SHP77 (cell line): ENCODE results near the gene CXXC5.
A peak's percentile ranks its signal among the peaks of the same experiment; 100 is the strongest.

ENCODE experiments used
- DNase-seq, 2 experiments: peaks; one replicate each; lab custom pipeline; 2025; lab: John Stamatoyannopoulos, UW

Gene CXXC5

DNA sequence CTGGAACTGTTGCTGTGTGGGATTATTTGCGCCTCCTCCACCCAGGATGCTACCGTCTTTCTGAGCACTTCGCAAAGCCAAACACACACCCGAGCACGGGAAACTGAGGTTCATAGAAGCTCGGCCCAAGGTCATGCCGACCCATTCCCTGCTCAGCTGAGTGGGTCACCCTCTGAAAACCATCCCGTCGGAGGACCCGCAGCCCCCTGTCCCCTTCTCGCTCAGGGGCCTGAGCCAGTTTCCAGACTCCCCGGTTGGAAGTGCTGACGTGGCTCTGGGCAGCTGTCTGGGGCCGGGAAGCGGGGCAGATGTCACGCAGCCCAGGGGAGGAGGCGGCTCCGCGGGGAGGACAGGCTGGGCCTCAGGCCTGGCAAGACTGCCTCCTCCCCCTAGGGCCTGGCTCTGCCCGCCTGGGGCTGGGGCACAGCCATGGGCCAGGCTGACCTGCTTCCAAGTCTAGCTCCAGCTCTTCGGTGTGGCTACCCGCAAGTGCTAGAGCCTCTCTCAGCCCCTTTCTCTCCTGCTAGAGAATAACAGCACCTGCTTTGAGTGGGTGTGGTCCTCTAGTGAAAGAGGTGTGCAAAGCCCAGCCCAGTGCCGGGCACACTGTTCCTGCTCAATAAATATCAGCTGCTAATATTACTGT, 9.9 kb upstream of the CXXC5 start:
- DNase-seq = peak; percentile 90 to 95

GRCh38 chr5:139638736-139639618, 9.2 kb upstream of the CXXC5 start:
- peak in 1 of 2 experiments; percentile 37 for DNase-seq

DNA sequence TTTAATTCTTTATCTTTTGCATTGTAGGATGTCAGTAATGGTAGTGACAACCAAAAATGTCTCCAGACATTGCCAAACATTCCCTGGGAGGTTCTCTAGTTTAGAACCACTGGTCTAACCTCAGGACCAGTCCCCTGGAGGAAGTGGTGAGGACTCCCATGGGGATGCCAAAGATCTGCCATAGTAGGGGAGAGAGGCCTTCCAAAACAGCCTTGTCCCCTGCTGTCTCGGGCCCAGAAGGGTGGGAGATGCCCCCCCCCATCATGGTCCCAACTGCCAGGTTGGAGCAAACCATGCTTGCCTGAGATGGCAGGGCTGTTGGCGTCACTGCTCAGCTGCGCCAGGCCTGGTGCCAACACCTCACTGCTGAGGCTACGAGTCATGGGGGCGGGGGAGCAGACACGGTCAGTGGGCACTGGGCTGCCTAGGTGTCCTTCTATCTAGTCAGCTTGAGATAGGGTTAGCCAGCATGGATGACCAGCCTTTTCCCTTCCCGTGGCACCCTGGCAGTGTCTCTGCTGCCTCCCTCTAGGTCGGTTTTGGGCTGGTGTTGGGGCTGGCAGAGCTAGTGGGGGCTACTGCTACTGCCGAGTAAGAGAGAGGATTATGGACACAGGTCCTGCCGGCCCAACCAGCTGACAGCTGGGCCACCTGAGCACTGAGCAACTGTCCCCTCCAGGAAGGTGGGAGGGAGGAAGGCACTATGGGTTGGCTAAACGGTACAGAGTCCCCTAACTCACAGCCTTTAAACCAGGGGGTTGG, 8.3 kb upstream of the CXXC5 start:
- peak in 1 of 2 experiments; percentile 46 for DNase-seq

GRCh38 chr5:139640421-139641115, 7.6 kb upstream of the CXXC5 start:
- no peak for DNase-seq

DNA sequence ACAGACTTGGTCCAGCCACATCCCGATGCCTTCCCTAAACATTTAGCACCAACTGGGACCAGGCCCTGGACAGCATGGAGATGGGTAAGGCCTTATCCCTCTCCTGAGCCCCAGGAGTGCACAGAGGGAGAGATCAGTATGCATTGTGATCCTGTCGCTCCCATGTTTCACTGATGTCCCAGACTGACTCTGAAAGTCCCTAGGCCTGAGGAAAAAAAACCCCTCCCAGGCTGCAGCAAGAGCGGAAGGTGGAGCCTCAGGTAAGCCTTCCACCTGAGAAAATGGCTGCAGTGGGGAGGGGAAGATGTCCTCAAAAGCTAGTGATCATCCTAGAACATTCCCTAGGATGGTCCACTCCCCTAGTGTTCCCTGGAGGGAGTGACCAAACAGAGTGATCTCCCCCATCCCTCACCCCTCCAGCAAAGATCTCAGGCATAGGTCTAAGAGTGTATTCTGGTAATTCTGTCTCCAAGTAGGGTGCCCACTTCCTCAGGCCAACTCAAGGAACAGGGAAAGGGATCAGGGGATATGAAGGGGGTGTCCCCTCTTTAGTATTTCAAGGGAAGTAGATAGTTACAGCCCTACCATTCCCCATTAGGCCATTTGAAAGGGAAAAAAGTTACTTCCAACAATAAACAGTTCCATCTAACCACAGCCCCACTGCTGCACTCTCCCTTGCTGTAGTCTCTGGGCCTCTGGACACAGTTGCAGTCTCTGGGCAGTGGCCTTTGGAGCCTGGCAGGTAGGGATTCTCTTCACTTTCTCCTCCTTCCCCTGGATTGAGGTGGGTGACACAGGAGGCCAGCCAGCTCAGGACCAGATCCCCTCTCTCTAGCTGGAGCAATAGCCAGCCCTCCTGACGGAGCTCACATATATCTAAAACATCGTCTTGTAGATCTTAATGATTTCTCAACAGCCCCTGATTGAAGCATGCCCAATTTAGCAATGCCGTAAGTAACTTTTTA, 6.8 kb upstream of the CXXC5 start:
- DNase-seq = no peak

GRCh38 chr5:139642213-139642612, 5.9 kb upstream of the CXXC5 start:
- DNase-seq = no peak

DNA sequence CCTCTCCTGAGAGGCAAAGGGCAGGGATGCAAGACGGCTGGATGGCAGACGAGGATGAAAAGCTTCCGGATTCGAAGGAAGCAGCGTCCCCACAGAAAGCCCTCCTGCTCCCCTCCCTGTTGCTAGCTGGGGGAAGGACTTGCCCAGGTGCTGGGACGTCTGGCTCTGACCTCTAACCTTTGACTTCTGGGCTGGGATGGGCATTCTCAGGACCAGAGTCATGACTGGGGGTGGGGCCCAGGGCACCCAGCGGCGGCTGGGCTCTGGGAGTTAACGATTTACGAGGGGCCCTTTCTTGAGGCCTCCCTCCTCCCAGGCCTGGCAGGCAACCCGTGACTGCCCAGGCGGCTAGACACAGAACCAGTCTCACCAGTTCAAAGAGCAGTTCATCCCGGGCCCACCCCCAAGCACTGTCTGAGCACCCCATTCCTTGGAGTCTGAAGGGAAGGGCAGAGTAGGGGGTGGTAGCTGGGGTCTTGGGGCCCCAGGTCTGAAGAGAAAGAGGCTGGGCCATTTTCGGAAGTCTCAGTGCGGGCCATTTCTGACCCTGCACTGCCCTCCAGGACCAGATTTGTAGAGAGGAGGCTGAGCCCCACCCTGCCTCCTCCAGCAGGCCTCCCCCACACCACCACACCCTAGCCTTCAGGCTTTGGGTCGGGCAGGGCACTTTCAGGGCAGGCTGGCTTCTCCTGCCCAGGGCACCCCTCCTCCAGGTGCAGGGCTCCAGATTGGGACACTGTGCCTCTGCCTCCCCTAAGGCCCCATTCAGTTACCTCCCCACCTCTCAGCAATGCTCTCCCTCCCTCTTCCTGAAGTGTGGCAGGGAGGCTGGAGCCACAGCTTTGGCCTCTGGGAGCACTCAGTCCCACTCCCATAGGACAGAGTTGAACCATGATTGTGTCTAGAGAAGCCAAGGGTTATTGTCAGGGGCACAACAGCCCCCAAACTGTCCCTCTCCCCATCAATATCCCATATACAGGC, 5.0 kb upstream of the CXXC5 start:
- no peak for DNase-seq

DNA sequence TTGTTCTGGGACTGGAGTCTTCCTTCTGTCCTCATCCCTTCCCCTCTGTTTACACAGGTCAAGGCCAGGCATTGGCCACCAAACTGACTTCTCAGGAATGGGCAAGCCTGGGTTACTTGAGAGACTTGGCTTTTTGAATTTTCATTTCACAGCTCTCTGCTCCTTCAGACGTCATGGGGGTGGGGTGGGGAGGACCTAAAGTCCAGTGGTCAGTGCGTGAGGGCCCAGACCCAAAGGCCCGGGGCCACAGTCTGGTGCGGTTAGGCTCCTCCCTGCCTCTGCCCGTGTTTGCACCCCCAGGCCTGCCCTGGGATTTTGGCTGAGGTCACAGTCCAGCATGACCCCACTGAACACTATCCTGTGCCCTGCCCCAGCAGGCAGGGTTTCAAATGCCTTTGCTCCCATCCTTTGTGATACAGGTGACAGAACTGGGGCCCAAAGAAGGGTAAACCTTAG, 4.1 kb upstream of the CXXC5 start:
- DNase-seq = no peak

DNA sequence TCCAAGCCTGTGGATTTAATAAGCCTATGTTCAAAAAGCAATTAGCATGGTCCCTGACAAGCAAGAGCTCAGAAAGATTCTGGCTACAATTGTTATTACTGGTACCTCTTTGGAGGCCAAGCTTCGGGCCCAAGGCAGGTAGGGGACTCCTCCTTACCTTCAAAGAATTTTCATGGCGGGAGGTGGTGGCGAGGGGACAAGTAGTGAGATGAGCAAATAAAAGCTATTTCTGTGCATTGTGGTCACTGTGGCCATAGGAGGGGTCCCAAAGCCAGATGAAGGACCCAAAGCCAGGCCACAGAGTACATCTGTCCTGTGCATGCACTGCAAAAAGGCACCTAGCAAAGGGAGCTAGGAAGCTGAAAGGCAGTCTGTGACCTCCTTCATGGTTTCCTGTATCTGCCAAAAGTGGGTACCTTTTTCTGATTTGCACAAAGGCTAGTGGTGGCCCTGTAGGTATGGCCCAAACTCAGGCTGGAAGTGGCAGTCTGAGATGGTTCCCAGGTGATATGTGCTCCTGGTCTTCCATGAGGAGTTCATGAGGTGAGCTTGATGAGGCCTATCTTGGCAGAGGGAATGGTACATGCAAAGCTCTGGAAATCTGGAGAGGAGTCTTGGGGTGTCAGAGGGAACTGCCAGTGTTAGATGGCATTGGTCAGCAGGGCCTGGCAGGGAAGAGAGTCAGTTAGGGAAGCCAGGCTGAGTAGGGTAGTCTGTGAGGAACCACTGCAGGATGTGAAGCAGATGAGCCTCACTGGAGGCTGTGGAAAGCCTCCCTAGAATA, 3.3 kb upstream of the CXXC5 start:
- no peak for DNase-seq

DNA sequence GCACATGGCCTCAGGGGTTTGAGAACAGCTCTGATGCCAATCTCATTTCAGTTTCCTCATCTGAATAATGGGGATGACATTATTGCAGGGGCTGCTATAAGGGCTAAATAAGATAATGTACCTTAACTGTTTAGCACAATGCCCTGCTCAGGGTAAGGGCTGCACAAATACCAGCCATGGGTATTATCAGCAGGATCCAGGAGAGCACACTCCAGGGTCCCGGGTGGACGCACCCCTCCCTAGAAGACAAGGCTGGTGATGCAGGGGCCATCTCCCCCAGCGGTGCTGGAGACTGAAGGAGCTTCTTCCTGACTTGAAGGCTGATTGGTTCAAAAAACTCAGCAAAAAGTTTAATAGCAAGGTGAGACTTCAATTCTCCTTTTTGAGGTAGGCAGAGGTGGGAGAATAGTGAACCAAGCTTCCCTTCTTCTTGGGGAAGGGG, 2.7 kb upstream of the CXXC5 start:
- no peak for DNase-seq

GRCh38 chr5:139646111-139646510, 2.0 kb upstream of the CXXC5 start:
- no peak for DNase-seq

DNA sequence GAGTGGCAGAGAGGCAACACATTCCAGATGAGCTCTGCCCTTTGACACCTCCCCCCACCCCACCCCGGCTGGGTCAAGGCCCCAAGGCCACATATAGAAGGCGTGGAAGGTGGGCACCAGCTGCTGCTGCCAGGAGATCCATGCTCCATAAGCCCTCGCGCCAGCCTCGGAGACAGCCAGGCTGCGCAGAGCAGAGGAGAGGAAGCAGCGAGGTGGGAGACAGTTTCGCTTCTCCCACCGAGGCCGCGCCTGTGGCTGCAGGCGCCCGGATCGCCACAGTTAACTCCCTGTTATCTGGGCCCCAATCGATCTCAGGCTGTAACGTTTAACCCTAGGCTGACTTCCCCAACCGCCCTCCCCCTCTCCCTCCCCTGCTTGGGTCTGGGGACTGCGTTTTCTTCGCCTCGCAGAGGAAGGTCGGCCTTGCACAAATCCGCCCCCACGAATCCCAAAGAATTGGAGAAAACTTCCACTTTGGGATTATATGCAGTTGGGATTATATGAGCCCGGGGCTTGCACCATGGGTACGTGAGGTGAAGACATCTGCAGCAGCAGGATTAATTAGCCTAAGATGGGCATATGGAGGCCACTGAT, 1.1 kb upstream of the CXXC5 start:
- no peak for DNase-seq

- no peak for DNase-seq
Measured at GRCh38 chr5:139647506-139648204, 494 bp upstream of the CXXC5 start.

- peak in 1 of 2 experiments; percentile 32 for DNase-seq
Measured at GRCh38 chr5:139649082-139649991, 1.2 kb downstream of the CXXC5 start.

DNA sequence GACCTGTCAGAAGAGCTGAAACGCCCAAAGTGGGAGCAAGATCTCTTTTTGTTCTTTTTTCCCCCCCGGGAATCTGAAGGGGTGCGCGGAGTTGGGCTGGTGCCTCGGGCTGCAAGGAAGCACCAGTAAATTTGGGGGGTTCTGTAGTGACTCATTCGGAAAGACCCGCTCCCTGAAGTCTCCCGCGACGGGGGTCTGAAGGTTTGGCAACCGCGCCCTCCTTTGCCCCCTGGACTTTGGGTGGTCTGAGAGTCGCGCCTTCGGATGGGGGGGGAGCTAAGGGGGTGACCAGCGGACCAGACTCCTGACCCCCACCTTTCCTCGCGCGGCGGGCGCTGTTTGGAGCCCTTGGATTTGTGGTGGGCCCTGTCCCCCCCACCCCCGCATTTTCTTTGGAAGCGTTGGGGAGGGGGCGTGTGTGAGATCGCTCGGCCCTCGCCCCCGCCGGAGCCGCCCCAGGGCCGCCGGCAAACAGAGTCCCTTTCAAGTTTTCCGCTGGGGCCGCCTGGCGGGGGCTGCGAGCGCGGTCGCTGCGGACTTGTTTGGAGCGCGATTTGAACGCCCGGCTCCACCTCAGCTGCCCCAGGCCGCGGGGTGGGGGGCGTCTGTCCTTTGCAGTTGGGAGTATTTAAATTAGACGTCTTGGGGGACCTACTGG, 2.0 kb downstream of the CXXC5 start:
- peak; percentile 12 to 44 for DNase-seq

GRCh38 chr5:139650689-139651042, 2.5 kb downstream of the CXXC5 start:
- peak; percentile 39 to 51 for DNase-seq
